ENCODE results near the gene PDHB. TPM values are rescaled to one million over a fixed set of nuclear protein-coding genes. Genes with fewer than 3 reads are reported as not detected.
A peak's percentile ranks its signal among the peaks of the same experiment; 100 is the strongest.

The PDHB gene
- polyA plus RNA-seq, 1 donor: 72.3 TPM

GRCh38 chr3:58404396-58404795 is 29.2 kb downstream of the PDHB start:
- no peak overlapping the region for H3K27ac ChIP-seq (ENCODE audit: low read length)
- no peak overlapping the region for H3K4me3 ChIP-seq (ENCODE audit: low read length)
- H3K27me3 ChIP-seq (ENCODE audit: control insufficient read depth, insufficient read depth, low read length): no peaks in the 10 kb centered on the region
- no peaks in the 10 kb centered on the region for H3K9me3 ChIP-seq (ENCODE audit: control insufficient read depth, low read depth, low read length)
- 100% methylated on average over 1 of the region's 4 CpGs for WGBS (ENCODE audit: insufficient coverage, low lambda C conversion rate)
- no peak for DNase-seq
- H3K36me3 ChIP-seq (ENCODE audit: control insufficient read depth, insufficient read depth, low read length): peaks cover 16% of the 10 kb centered on the region
- no peaks in the 10 kb centered on the region for H3K4me1 ChIP-seq (ENCODE audit: control insufficient read depth, insufficient read depth, low read length)

- H3K27me3 ChIP-seq (ENCODE audit: control insufficient read depth, insufficient read depth, low read length): no peaks in the 10 kb centered on the region
Measured at GRCh38 chr3:58403513-58404109, 30.0 kb downstream of the PDHB start.

GRCh38 chr3:58398669-58399333 is 34.8 kb downstream of the PDHB start:
- Histone ChIP-seq H3K4me1 (ENCODE audit: control insufficient read depth, insufficient read depth, low read length) (no peaks in the 10 kb centered on the region), H3K27me3 (ENCODE audit: control insufficient read depth, insufficient read depth, low read length) (no peaks in the 10 kb centered on the region), H3K4me3 (ENCODE audit: low read length) (no peak overlapping the region), H3K36me3 (ENCODE audit: control insufficient read depth, insufficient read depth, low read length) (peaks cover 23% of the 10 kb centered on the region), H3K9me3 (ENCODE audit: control insufficient read depth, low read depth, low read length) (no peaks in the 10 kb centered on the region), H3K27ac (ENCODE audit: low read length) (no peak overlapping the region)
- 100% methylated on average over 1 of the region's 9 CpGs for WGBS (ENCODE audit: insufficient coverage, low lambda C conversion rate)
- DNase-seq: no peak

More at GRCh38 chr3:58403513-58404109, 30.0 kb downstream of the PDHB start:
- Histone ChIP-seq H3K27ac (ENCODE audit: low read length) (no peak overlapping the region), H3K36me3 (ENCODE audit: control insufficient read depth, insufficient read depth, low read length) (peaks cover 12% of the 10 kb centered on the region), H3K9me3 (ENCODE audit: control insufficient read depth, low read depth, low read length) (no peaks in the 10 kb centered on the region), H3K4me1 (ENCODE audit: control insufficient read depth, insufficient read depth, low read length) (no peaks in the 10 kb centered on the region), H3K4me3 (ENCODE audit: low read length) (no peak overlapping the region)
- 100% methylated on average over 3 of the region's 6 CpGs for WGBS (ENCODE audit: insufficient coverage, low lambda C conversion rate)
- no peak for DNase-seq

DNA sequence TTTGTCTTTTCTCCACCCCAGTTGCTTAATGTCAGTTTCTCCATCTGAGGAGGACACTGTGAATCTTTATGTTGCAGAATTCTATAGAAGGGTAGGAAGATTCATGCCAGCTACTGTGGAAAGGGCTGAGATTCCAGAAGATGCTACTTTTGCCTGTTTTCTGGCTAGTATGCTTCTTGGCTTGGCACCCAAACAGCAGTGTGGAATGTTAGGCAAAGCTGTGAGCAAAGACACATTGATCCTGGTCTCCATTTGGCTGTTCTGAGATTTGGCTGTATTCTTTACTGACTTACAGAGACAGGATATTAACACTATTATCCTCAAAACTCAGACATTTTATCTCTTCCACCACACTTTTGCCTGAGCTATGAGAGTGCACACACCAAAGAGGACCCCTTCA is 39.3 kb downstream of the PDHB start:
- no peak overlapping the region for H3K27ac ChIP-seq (ENCODE audit: low read length)
- no peaks in the 10 kb centered on the region for H3K4me1 ChIP-seq (ENCODE audit: control insufficient read depth, insufficient read depth, low read length)
- no peaks in the 10 kb centered on the region for H3K27me3 ChIP-seq (ENCODE audit: control insufficient read depth, insufficient read depth, low read length)
- H3K36me3 ChIP-seq (ENCODE audit: control insufficient read depth, insufficient read depth, low read length): peaks cover 16% of the 10 kb centered on the region
- no peak overlapping the region for H3K4me3 ChIP-seq (ENCODE audit: low read length)
- no peaks in the 10 kb centered on the region for H3K9me3 ChIP-seq (ENCODE audit: control insufficient read depth, low read depth, low read length)
- DNase-seq: no peak

DNA sequence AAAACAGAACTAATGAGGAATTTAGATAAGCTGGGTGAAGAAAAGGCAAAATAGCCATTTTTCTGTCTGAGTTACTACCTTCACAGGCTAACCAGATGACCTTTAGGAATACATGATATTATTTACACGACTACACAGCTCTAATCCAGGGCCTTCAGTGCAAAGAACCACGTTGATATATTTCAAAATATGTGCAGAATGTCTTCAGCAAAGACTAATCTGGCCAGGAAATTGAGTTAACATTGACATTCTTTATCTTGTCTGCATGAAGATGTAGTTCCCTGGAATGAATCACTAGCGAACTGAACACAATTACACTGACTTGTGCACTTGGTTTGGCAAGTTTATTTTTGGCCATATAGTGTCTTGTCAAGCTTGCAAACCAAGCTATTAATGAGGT is 41.5 kb downstream of the PDHB start:
- H3K27ac ChIP-seq (ENCODE audit: low read length): no peak overlapping the region
- DNase-seq: no peak
- no peak overlapping the region for H3K4me3 ChIP-seq (ENCODE audit: low read length)
- WGBS (ENCODE audit: insufficient coverage, low lambda C conversion rate): no CpG with 5 or more reads among the region's 3 CpGs
- H3K4me1 ChIP-seq (ENCODE audit: control insufficient read depth, insufficient read depth, low read length): peaks cover 4% of the 10 kb centered on the region
- H3K27me3 ChIP-seq (ENCODE audit: control insufficient read depth, insufficient read depth, low read length): no peaks in the 10 kb centered on the region
- no peaks in the 10 kb centered on the region for H3K9me3 ChIP-seq (ENCODE audit: control insufficient read depth, low read depth, low read length)
- H3K36me3 ChIP-seq (ENCODE audit: control insufficient read depth, insufficient read depth, low read length): peaks cover 4% of the 10 kb centered on the region

GRCh38 chr3:58391156-58391865 is 42.3 kb downstream of the PDHB start:
- Histone ChIP-seq H3K27ac (ENCODE audit: low read length) (no peak overlapping the region), H3K36me3 (ENCODE audit: control insufficient read depth, insufficient read depth, low read length) (no peaks in the 10 kb centered on the region), H3K9me3 (ENCODE audit: control insufficient read depth, low read depth, low read length) (no peaks in the 10 kb centered on the region), H3K4me1 (ENCODE audit: control insufficient read depth, insufficient read depth, low read length) (peaks cover 4% of the 10 kb centered on the region), H3K4me3 (ENCODE audit: low read length) (no peak overlapping the region), H3K27me3 (ENCODE audit: control insufficient read depth, insufficient read depth, low read length) (no peaks in the 10 kb centered on the region)
- no CpG with 5 or more reads among the region's 3 CpGs for WGBS (ENCODE audit: insufficient coverage, low lambda C conversion rate)
- no peak for DNase-seq

DNA sequence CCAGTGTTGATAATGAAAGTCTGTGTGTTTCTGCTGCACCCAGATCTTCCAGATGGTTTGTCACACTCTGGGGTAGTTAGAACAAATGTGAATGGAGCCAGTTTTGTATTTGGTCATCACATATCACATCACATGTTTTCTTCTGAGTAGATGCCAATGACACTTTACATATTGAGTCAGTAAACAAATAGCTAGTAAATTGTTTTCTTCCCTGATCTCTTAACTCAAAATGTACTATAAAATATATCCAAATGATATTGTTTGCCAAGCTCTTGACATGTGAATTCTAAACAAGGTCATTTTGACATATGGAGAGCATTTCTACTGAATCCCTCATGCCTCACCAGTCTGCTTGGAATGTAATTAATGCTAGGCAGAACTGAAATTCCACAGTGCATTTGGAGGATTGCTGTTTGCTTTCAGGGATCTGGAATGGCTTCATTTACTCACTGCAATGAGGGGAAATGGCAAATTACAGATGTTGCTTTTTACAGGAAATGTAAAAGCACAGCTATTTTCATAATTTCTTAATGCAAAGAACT is 45.0 kb downstream of the PDHB start:
- peaks cover 4% of the 10 kb centered on the region for H3K36me3 ChIP-seq (ENCODE audit: control insufficient read depth, insufficient read depth, low read length)
- no peaks in the 10 kb centered on the region for H3K27me3 ChIP-seq (ENCODE audit: control insufficient read depth, insufficient read depth, low read length)
- no peaks in the 10 kb centered on the region for H3K9me3 ChIP-seq (ENCODE audit: control insufficient read depth, low read depth, low read length)
- H3K4me3 ChIP-seq (ENCODE audit: low read length): no peak overlapping the region
- H3K27ac ChIP-seq (ENCODE audit: low read length): no peak overlapping the region
- peak in 1 of 2 donors; percentile 23 for DNase-seq
- H3K4me1 ChIP-seq (ENCODE audit: control insufficient read depth, insufficient read depth, low read length): peaks cover 4% of the 10 kb centered on the region

DNA sequence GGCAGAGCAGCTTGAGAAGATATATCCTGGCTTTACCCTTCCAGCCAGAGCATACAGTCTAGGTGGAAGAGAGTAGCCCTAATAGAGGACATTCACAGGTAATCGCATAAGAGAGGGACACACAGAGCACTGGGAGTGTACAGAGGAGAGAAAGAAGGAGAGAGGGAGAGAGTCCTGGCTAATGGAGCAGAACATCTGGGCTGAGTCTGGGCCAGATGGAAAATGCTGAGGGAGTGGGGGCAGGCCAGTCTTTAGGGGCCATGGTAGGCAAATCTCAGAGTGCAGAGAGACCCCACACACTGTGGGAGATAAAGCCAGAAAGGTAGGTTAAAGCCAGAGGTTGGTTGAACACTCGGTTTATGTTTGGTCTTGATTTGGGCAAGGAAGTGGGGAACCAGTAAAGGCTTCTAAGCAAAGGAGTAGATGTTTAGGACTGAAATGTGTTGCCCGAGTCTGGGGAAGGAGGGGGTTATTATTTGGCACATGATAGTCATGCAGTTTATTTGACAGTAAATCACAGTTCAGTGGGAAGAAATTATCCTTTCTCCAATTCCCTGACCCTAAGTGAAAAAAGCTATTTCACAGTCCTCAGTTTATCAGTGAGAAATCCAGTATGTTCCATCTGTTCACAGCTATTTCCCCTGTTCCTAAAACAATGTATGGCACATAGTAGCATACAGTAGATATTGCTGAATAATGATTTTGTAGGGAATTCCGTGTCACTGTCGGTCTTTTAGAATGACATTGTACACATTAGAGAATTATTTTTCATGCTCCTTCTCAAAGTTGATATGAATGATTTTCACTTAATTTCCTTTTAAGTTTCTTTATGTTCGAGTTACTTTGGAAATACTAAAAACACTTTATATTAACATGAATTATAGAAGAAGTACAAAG is 45.7 kb downstream of the PDHB start:
- H3K9me3 ChIP-seq (ENCODE audit: control insufficient read depth, low read depth, low read length): no peaks in the 10 kb centered on the region
- 74% methylated on average over 3 of the region's 6 CpGs for WGBS (ENCODE audit: insufficient coverage, low lambda C conversion rate)
- H3K36me3 ChIP-seq (ENCODE audit: control insufficient read depth, insufficient read depth, low read length): peaks cover 4% of the 10 kb centered on the region
- H3K27me3 ChIP-seq (ENCODE audit: control insufficient read depth, insufficient read depth, low read length): no peaks in the 10 kb centered on the region
- H3K4me3 ChIP-seq (ENCODE audit: low read length): no peak overlapping the region
- DNase-seq: no peak
- H3K27ac ChIP-seq (ENCODE audit: low read length): peak overlapping the region; percentile 57
- peaks cover 4% of the 10 kb centered on the region for H3K4me1 ChIP-seq (ENCODE audit: control insufficient read depth, insufficient read depth, low read length)

DNA sequence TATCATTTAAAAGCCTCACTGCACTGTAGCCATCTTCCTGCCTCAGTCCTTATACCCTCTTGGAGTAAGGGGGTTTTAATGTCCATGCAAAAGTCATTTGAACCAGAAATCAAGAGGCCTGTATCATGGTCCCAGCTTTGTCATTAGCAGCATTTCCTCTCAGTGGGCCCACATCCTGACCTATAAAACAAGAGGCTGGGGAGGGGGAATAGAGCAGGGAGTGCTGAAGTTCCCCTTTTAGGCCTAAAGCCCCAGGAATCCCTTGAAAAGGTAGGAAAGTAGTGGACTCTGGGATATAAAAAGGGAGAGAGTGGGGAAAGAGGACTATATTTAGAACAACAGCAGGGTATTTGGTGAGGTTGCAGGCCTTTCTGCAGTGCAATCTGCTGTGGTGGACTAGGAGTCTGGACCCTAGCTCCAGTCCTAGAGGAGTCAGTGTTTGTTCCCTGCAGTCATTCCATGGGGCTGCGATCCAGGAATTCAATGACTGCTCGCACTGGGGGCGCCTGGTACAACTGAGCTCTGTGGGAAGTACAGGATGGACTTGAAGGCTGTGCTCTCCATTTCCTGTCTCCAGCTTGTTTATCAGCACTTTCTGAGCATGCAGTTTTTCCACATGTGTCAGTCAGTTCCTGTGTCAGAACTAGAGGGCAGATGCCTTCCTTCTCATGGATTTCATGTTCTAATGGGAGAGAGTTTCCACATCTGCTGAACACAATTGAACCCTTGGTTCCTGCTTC is 46.8 kb downstream of the PDHB start:
- H3K27me3 ChIP-seq (ENCODE audit: control insufficient read depth, insufficient read depth, low read length): no peaks in the 10 kb centered on the region
- peak in 1 of 2 donors; percentile 10 for DNase-seq
- H3K36me3 ChIP-seq (ENCODE audit: control insufficient read depth, insufficient read depth, low read length): peaks cover 4% of the 10 kb centered on the region
- no CpG with 5 or more reads among the region's 3 CpGs for WGBS (ENCODE audit: insufficient coverage, low lambda C conversion rate)
- peaks cover 4% of the 10 kb centered on the region for H3K4me1 ChIP-seq (ENCODE audit: control insufficient read depth, insufficient read depth, low read length)
- peak overlapping the region; percentile 57 for H3K27ac ChIP-seq (ENCODE audit: low read length)
- no peak overlapping the region for H3K4me3 ChIP-seq (ENCODE audit: low read length)
- H3K9me3 ChIP-seq (ENCODE audit: control insufficient read depth, low read depth, low read length): no peaks in the 10 kb centered on the region
